HFF-Myc (cell line): ENCODE measurements around the gene TAPBPL.
A peak's percentile ranks its signal among the peaks of the same experiment; 100 is the strongest.
"Not testable (repeated sequence)": the region's sequence is repeated elsewhere in the genome, so short reads cannot be mapped to it uniquely, and the experiment has no call there.

ENCODE experiments used
- DNase-seq: peaks from one replicate; pipeline ENCODE4 v3.0.0-alpha.2; 2011; ENCODE audit warnings: low read depth; ENCODE audit errors: extremely low read depth
- H3K4me3 ChIP-seq: replicated peaks from 2 replicates; pipeline ENCODE4 v1.5.1; 2011; ENCODE audit warnings: low read depth, mild to moderate bottlenecking, control low read depth, low read length
- TF ChIP-seq, protein P1 (sequence below): IDR thresholded peaks from 2 replicates; pipeline ENCODE4 v1.5.1; 2012; ENCODE audit warnings: mild to moderate bottlenecking, low read depth, low read length, control low read depth; ENCODE audit errors: missing control alignments

TAPBPL gene

GRCh38 chr12:6464531-6464930 is 12.7 kb downstream of the TAPBPL start:
- TF ChIP-seq, protein P1, sequence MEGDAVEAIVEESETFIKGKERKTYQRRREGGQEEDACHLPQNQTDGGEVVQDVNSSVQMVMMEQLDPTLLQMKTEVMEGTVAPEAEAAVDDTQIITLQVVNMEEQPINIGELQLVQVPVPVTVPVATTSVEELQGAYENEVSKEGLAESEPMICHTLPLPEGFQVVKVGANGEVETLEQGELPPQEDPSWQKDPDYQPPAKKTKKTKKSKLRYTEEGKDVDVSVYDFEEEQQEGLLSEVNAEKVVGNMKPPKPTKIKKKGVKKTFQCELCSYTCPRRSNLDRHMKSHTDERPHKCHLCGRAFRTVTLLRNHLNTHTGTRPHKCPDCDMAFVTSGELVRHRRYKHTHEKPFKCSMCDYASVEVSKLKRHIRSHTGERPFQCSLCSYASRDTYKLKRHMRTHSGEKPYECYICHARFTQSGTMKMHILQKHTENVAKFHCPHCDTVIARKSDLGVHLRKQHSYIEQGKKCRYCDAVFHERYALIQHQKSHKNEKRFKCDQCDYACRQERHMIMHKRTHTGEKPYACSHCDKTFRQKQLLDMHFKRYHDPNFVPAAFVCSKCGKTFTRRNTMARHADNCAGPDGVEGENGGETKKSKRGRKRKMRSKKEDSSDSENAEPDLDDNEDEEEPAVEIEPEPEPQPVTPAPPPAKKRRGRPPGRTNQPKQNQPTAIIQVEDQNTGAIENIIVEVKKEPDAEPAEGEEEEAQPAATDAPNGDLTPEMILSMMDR, result no peak
- DNase-seq, result no peak
- no peak overlapping the region for H3K4me3 ChIP-seq

DNA sequence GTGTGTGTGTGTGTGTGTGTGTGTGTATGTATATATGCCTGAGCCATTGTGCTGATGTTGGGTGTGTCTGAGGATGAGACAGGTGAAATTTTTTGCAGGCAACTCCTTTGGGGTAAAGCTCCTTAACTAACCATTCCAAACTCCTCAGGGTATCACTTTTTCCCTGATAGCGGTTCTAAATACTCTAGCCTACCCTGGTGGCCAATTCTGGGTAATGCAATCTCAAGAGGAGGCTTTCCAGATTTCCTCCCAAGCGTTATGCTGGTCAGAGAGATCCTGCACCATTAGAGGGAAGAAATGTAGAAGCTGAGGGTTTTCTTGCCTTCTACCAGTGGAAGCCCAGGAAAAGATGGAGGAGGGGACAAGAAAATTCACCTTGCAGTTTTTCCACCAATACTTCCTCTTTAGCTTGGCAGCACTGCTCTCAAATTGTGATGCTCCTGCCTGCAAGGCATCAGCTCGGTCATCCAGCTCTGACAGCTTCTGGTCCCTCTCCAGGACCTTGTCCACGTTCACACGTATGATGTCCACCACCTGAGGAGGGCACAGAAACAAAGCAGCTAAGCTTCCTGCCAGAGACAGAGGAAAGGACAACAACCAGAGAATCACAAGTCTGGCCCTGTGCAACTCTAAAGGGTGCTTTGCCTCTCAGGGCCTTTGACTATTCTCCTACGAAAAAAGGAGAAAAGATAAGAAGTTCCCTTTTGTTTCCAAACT is 13.8 kb downstream of the TAPBPL start:
- peak; percentile 51 for DNase-seq
- H3K4me3 ChIP-seq, result no peak overlapping the region
- TF ChIP-seq, protein P1, result peak; percentile 91

GRCh38 chr12:6466184-6466573 is 14.3 kb downstream of the TAPBPL start:
- TF ChIP-seq, protein P1, result no peak
- H3K4me3 ChIP-seq, result no peak overlapping the region
- DNase-seq, result no peak

- DNase-seq, H3K4me3 ChIP-seq: not testable (repeated sequence)
These were observed 14.9 kb downstream of the TAPBPL start for GRCh38 chr12:6466751-6467150.

GRCh38 chr12:6467571-6468282 is 15.9 kb downstream of the TAPBPL start:
- not testable (repeated sequence) for DNase-seq, H3K4me3 ChIP-seq

- TF ChIP-seq, protein P1, result no peak
- H3K4me3 ChIP-seq, result no peak overlapping the region
- DNase-seq, result no peak
These were observed 16.4 kb downstream of the TAPBPL start for GRCh38 chr12:6468283-6468575.

DNA sequence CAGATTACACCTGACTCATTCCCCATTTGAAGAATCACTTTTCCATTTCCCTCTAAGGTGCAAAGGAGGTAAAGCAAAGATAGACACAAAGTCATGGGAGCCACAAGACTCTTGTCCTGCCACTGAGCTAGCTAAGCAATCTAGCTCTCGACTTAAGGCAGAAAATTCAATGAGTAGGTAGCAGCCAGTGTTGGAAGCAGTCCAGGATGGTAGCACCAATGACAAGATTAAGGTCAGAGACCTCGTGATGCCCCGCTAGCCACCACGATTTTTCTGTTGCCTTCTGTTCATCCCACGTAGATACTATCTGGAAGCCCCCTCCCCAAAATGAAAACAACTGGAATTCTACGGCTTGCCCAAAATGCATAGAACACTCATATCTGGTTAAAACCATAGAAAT is 17.2 kb downstream of the TAPBPL start:
- TF ChIP-seq, protein P1, result no peak
- no peak for DNase-seq
- no peak overlapping the region; the same call in 1 of the 2 replicates for H3K4me3 ChIP-seq
